HuH-7 (cell line): Measurements from ENCODE around the gene MAD1L1.

Experiments
- DNase-seq: peaks from one replicate; pipeline ENCODE4 v3.0.0; 2011; ENCODE audit warnings: low spot score

Gene MAD1L1

DNA sequence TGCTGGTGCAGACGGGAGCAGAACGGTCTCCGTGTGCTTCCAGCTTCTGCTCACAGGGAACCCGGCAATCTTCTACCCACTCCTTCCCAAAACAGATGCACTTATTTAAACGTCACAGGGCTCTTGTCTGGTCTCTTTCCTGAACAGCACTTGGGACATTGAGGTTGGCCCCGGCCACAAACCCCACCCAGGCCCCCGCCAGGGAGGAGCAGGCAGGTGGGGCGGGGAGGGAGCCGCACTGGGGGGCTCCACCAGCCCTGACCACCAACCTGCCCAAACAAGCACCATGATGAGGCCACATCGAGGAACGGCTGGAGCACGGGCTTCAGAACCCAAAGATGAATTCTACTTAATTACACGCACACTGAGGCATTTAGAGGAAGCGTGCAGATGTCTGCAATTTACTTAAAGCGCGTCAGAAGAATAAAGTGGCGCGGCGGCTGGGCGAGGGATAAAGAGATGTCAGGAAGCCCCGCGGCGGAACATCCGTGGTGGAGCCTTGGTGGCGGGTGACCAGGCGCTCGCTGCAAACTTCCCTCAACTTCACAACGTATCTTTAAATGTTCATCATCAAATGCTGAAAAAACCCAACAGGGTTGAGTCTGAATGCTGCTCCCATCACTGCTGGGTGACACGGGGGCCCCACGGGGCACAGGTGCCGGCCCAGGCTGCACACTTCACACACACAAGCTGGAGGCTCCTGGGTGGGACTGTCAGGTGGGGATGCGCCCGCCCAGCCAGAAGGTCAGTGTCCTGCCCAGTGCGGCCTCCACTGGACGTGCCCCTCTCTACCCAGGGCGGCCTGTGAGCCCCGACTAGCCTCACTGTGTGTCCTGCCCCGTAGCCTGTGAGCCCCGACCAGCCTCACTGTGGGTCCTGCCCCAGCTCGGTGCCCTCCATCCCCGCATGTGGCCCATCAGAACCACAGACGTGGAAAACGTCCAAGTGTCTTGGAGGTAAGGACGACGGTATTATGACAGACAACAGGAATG lies 279.2 kb downstream of the MAD1L1 start:
- no peak for DNase-seq

DNA sequence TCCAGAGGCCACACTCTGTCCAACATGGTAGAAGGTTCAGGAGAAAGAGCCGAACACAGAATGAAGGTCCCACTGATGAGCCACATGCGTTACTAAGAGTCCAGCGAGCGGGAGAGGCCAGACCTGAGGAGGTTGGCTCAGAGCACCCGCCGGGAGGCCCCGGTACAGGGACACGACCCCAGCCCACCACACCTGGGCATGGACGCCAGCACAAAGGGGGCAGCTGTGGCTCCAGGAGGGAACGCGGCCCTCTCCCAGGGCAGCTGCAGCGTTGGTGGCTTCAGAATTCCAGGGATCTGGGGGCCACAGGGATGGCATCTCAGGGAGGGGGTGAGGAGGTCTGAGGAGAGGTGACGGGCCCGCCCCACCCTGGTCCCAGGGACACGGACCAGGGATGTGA lies 280.0 kb downstream of the MAD1L1 start:
- DNase-seq = no peak

DNA sequence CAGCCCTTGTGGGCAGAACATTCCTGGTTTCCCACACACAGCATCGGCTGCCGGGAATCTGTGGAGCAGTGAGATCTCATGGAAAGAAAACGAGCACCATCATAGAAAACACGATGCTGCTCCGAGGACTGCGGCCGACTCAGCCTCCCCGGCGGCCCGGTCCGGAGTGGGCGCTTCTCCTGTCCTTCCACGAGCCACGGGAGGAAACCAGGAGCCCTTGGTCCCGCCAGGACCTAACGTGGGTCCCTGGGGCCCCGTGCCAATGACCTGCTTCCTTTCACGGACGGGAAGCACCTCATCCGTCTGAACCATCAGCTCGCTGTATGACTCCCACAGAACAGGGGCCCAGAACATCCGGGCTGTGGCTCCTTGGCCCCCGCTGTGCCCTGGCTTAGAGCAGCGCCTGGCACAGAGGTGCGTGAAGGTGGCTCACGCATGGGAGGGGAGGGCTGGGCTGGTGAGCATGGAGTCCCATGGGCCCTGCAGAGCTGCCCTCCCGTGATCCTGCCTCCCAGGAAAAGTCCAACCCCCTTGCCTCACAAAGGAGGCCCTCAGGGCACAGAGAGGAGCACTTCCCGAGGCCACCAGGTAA lies 280.5 kb downstream of the MAD1L1 start:
- DNase-seq = no peak

DNA sequence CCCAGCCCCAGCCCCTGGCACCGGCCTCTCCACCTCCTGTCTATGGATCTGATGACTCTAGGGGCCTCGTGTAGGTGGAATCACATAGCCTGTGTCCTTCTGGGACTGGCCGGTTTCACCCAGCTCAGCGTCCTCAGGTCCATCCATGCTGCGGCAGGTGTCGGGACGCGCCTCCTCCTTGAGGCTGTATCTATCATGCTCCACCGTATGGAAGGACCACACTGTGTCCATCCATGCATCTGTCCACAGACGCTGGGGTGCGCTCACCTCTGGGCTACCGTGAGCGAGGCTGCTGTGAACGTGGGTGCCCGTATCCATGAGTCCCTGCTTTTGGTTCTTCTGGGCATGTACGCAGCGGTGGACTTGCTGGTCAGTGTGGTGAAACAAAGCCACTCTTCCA lies 281.1 kb downstream of the MAD1L1 start:
- no peak for DNase-seq

DNA sequence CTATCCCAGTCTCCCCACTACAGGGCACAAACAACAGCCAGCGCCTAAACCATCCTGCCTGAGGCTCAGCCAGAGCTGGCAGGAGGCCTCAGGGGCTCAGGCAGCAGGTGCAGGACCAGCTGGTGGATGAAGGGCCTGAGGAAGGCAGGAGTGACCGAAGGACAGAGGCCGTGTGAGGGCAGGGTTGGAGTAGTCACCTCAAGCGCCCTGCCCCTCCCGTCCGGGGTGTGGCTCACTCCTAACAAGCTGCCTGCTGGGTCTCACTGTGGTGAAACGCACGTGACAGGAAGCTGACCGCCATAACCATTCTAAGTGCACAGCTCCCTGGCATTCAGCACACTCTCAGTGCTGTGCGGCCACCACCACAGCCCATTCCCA lies 281.6 kb downstream of the MAD1L1 start:
- DNase-seq = no peak

DNA sequence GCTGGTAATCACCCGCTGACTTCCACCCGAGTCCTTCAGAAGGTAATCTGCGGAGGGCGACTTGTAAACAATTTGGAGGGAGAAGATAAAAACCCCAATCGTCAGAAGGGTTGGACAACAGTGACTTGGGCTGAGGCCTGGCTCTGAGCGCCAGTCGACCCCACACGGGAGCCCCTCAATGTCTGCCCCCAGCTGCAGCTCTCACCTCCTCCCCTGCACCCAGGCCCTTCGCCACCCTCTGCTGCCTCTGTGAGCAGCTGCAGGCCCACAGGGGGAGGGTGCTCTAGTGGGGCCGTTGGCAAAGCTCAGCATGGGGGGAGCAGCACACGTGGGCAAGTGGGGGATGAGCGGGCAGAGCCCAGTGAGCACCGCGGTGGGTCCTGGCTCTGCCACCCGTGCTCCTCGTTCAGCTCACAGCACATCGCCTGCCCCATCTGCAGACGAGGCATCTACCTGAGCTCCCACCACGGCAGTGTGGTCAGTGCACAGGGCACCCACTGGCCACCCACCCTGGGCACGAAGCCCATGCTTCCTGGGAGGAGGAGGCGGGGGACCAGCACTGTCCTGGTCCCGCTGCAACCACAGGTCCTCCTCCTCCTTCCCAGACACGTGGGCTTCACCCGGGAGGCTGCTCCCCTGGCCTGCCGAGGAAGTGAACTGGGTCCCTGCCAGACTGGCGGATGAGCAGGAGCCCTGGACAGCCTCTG lies 282.1 kb downstream of the MAD1L1 start:
- DNase-seq = no peak

DNA sequence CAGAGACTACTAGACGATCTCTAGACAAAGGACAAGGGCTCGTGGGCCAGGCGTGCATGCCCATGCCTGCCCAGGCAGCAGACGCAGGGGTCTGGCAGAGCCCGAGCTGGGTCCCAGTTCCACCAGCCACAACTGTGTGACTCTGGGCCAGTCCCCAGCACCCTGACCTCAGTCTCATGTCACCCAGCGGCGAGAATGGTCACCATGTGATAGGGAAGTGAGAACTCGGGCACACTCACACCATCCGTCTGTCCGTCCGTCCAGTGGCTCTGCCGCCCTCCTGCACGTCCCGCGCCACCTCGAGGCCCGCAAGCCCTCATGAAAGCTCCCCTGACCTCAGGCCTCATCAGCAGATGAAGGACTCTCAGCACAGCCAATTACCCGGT lies 282.7 kb downstream of the MAD1L1 start:
- DNase-seq = no peak

DNA sequence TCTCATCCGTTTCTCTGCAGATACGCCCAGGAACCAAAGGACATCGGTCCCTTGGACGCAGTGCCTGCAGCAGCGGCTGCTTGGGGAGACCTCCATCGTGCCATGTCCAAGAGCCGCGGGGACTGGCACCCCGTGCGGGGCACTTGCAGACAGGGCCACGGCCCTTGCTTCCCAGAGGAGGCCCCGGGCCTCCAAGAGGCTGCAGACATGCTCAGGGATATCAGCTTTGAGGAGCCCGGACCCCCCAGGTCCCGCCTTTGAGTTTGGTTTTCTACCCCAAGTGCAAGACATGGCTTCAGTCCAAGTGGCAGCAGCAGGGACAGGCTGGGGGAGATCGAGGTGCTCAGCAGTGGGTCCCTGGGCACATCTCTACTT lies 283.1 kb downstream of the MAD1L1 start:
- DNase-seq = no peak

DNA sequence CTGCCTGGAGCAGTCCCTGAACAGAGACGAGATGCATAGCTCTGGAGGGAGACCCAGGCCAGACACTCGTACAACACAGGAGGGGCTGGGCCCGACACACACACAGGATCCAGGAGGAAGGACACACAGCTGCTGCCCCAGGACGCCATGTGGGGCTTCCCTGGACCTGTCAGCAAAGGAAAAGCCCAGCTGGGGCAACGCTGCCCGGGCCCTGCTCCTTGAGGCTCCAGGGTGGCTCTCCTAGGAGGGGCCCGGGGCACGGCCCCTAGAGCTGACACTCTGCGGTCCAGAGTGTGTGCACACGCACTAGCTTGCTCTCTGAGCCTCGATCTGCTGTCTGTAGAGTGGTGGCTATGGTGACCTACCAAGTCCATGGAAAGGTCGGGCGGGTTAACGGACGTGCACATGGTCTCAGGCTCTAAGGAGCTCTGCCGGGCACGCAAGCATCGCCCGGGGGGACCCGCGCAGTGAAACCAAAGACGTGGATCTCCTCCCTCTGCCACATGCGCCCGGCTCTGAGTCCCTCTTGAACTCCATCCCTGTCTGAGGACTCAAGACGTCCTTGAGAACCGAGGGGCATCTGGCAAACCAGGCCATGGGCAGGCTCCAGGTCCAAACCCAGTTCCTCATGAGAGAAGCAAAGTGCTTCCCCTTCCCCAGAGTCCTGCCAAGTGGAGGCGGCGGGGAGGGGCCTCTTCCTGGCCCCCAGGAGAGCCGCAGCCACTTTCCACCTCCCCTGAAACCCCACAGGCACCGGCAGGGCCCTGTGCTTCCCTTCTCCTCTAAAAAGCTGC lies 283.7 kb downstream of the MAD1L1 start:
- DNase-seq = no peak

DNA sequence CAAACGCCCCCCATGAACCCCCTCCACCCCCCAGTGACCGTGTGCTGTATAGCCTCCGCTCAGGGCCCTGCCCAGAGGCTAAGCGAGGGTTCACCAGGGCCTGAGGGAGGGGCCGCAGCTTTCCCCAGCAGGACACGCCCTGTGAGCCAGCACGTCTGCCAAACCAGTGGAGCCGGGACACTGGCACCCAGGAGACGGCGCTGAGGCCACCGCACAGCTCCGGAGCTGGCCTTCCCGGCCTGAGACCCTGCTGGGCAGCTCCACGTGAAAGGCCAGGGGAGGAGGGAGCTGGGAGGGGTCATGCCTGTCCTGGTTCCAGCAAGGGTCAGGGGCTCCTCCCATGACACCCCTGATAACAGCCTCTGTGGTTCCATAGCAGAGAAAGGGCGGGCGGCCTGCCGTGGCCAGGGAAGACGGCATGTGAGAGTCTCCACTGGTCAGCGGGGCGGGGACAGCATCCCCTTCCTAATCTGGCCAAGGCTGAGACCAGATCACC lies 284.4 kb downstream of the MAD1L1 start:
- DNase-seq = no peak

DNA sequence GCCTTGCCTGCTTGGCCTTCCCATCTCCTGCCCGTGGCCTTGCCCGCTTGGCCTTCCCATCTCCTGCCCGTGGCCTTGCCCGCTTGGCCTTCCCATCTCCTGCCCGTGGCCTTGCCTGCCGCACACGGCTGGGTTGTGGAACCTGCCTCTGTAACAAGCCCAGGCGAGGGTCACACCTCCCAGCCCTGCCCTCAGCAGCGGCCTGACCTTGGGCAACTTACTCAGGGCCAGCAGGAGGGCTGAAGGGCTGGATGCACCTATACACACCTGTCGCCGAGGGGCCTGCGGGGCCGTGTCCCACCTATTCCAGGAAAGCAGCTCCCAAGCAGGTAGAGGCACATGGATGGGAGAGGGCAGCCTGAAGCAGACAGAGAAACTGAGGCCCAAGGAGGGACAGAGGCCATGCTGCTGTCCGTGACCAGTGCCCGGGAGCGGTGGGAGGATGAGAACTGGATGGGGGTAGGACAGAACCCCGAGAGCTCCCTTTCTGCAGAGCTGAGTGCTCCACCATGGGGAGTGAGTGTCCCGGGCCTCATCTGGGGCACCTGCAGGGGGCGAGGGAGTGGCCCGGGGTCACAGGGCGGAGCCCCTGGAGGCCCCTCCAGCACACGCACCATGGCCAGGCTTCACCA lies 285.0 kb downstream of the MAD1L1 start:
- DNase-seq = no peak

DNA sequence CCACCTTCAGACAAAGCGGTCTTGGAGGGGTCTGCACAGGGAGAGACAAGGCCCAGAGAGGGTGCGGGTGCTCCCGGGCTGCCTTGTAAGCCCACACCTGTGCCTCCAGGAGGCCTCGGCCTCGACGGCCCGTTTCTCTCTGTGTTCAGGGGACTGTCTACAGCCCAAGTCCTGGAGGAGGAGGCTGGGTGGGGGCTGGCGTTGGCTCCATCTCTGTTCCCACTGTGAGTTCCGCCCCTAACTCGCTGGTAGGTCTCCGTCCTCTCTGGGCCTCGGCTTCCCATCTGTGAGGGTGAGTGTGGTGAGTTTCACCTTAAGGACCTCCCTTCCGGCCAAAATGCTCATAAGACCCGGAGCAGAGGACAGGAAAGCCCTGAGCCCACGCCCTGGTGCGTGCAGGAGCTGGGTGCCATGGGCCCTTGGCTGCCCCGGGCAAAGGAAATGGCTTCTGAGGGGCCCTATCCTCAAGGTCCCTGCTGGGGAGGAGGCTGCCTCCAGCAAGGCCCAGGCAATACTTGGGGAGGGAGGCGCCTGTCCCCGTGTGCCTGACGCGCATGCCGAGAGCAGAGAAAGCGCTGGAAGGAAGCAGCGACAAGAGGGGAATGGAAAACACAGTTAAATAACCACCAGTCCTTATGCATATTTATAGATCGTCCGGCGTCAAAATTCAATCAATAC lies 285.8 kb downstream of the MAD1L1 start:
- DNase-seq = no peak

DNA sequence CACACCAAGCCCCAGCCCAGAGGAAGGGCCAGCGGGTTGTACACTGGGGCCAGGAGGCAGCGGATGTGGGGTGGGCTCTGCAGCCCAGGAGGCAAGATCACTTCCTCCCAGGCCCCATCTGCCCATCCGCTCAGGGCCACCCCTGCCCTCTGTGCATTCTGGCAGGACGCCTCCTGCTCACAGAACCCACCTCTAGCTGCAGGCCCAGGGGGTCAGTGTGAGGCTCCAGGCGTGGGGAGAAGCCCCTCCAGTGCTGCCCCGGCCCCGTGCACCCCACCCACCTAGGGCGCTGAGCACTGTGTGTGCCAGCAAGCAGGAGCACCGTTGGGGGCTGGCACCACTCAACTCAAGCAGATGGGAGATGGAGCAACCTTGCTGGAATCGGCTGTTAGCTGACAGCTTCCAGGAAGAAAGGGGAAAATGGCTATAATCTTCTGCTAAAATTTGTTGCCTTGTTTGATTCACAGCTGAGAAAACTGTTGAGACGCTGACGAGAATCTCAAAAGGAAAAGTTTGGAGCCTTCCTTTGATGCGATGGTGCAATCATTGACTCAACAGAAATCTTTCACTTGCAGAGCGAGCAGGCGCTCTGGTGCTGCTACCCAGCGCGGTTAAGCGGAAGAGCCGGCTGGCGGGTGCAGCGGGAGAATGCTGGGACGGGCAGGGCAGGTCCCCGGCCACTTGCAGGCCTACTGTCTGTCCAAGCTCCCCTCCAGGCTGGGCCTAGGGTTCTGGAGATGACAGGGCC lies 286.5 kb downstream of the MAD1L1 start:
- DNase-seq = no peak

DNA sequence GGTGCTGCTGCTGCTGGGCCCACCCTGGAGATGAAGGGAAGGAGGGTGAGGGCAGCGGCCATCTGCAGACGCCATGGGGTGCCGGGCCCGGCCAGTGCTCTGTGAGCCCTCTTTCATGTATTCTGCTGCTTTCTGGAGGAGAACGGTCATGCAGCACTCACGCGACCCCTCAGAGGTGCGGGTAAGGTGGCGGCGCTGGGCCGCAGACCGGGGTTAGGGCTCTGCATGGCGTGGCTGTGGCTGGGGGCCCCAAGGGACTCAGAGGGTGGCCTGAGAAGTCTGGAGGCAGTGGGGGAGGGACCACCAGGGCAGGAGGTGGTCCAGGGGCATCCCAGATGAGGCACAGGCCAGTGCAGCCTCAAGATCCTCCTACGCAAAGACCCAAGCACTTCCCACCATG lies 287.2 kb downstream of the MAD1L1 start:
- no peak for DNase-seq

DNA sequence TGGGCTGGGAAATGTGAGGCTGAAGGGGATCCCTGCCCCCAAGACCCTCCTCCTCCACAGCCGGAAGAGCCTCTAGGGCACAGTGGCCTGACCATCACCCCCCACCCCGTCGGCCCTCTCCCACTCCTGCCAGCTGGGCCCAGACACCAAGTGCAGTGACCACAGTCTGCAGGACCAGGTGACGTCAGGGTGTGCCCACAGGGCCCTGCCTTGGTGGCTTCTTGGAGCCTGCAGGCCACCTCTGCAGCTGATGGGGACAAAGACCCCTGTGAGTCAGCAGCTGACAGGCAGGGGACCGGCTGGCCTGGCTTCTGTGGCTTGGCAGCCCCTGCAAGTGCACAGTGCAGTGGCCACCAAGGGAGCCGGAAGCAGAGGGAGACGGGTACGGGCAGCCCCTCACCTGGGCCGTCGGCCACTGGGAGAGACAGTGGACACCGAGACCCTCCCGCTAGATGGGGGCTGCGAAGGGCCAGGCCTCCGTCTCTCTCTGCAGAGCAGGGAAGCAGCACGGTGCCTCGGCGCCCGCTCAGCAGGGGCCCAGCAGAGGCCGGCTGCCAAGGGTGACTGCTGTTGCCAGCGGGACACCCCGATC lies 288.0 kb downstream of the MAD1L1 start:
- no peak for DNase-seq

DNA sequence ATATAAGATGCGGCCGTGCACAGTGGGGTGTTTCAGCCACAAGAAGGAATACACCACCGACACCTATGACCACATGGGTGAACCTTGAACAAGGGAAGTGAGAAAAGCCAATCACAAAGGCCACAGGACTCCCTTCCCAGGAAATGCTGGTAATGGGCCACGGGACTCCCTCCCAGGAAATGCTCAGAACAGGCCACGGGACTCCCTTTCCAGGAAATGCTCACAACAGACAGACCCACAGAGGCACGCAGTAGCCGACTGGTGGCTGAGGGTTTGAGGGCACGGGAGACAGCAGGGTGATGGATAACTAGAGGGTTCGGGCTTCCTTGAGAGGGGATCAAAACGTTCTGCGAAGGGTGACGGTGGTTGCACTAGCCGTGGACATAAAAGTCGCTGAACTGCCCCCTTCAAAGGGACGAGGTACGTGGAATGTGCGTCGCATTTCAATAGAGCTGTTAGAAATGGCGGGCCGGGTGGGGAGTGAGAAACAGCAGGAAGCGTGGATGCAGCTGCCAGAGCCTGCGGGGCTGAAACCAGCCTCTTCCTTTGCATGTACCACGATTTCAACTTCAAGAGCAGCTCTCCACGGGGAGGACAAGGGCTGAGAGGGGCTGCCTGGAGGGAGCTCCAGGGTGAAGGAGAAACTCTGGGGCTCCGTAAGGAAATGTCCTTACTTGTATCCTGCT lies 288.7 kb downstream of the MAD1L1 start:
- DNase-seq = no peak

DNA sequence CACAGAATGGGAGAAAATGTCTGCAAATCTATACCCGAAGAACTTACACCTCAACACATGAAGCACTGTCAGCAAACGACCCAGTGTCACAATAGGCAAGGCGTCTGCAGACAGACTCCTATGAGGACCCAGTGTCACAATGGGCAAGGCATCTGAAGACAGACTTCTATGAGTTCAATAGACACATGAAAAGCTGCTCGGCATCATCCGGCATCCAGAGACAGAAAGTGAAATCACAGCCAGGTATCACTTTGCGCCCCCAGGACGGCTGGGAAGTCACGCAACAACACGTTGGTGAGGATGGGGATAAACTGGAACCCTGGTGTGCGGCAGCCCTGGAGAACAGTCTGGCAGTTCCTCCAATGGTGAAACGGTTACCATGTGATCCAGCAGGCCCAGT lies 289.4 kb downstream of the MAD1L1 start:
- DNase-seq = no peak

DNA sequence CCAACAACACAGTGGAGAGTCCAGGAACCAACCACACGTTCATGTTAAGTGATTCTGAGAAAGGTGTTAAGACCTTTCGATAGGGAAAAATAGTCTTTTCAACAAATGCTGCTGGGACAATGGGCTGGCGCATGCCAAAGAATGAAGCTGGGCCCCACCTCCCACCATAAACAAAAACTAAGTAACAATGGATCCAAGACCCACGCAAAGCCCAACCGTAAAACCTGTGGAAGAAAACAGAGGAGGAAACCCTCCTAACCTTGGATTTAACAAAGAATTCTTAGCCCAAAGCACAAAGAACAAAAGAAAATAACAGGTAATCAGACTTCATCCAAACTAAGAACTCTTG lies 289.8 kb downstream of the MAD1L1 start:
- no peak for DNase-seq

DNA sequence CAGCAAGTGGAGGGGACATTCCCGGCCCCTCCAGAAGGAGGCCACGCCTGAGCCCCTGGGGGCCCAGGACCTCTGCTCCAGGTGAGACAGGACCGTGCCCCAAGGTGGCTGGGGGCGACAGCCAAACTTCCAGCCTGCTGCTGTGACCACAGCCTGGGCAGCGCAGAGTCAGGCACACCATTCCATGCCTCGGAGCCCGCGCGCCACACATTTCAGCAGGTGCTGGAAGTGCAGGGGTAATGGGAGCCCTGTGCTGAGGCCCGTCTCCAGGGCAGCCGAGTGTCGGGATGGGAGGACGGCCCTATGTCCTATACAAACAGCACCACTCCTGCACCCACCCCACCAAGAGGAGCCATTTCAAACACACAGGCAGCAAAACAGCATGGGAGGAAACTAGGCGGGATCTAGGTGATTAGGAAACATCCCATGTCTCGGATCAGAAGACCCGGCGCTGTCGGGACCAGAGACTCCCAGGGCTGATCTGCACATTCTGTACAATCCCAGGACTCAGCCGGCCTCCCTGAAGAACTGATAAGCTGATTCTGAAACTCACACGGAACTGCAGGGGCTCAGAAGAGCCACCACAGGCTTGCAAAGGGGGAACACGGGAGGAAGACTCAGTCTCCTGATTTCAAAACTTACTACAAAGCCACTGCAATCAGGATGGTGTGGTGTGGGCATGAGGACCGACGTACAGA lies 290.4 kb downstream of the MAD1L1 start:
- no peak for DNase-seq
